GM11168 (cell line): ENCODE measurements around the gene OR8U1.
"Not testable (repeated sequence)": the region's sequence is repeated elsewhere in the genome, so short reads cannot be mapped to it uniquely, and the experiment has no call there.

Source experiments
- in situ Hi-C: fragments of 300-500 bp; cut with MboI; formaldehyde crosslinking; loops from one replicate; pipeline ENCODE4 v1.12.0; 2022; ENCODE audit warnings: low sequenced_read_pairs; ENCODE audit not compliant: unreplicated experiment

Gene OR8U1

DNA sequence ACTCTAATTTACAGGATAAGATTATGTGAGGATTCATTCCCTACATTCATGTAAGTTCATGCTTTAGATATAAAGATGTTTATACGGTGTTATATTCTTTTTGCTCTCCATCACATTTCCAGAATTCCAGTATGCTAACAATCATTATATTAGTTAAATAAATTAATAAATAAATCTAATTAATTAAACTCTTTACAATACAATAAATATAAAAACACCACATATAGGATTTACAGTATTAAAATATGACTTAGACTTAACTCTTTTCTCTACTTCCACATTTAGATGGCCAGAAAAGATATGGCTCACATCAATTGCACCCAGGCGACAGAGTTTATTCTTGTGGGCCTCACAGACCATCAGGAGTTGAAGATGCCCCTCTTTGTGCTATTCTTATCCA lies at the start of gene OR8U1:
OR8U1 (plus strand) TSS at position 301 of the 400 bp plus-strand sequence; CDS start at position 301, 0 bp downstream.
- in situ Hi-C loops, result no loop called here

- in situ Hi-C loops, result no loop called here
Measured at GRCh38 chr11:56331861-56332491, 43.4 kb upstream of the OR8U1 start.

- in situ Hi-C loops, result no loop called here
Measured at GRCh38 chr11:56333156-56333555, 42.3 kb upstream of the OR8U1 start.

- in situ Hi-C loops, result no loop called here
Measured at GRCh38 chr11:56340289-56340688, 35.1 kb upstream of the OR8U1 start.

DNA sequence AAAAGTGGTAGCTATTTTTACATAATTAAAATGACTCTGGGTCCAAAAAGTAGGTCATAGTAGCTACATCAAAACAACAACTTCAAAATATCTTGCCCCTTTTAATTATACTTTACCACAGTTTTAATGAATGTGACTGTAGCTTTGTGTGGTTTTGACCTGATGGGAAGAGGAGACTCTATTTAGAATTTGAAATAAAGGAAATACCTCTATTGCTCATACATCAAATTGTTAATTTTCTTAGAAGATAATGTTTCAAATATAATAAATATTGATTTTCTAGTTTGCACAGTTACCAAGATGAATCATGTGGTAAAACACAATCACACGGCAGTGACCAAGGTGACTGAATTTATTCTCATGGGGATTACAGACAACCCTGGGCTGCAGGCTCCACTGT lies 29.7 kb upstream of the OR8U1 start, which contains the start of gene OR8K1:
OR8K1 (plus strand) TSS at position 301 of the 400 bp plus-strand sequence; CDS start at position 301, 0 bp downstream.
- in situ Hi-C loops, result no loop called here

- in situ Hi-C loops, result no loop called here
Measured at GRCh38 chr11:56353991-56354390, 21.4 kb upstream of the OR8U1 start, which contains the start of gene OR8J1. OR8J1 (plus strand) TSS chr11:56354291; CDS start chr11:56360247, 5,956 bp downstream.

DNA sequence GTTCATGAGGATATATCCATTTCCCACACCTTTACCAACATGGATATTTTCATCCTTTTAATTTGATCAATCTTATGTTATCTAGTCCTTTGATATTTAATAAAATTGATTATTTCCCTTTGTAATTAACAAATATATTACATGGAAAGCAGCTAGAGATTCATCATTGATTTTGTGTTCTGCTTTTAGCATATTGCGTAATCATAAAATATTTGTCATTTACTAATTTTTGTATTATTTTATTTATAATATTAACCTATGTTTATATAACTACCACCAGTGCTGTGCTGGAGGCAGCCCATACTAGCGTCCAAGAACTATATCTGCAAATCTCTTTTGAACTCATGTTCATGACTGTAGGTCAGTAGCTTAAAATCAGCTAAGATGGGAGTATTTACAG lies 4.7 kb downstream of the OR8U1 start:
- in situ Hi-C loops, result no loop called here

GRCh38 chr11:56394381-56394780 lies 19.0 kb downstream of the OR8U1 start:
- in situ Hi-C loops, result no loop called here

DNA sequence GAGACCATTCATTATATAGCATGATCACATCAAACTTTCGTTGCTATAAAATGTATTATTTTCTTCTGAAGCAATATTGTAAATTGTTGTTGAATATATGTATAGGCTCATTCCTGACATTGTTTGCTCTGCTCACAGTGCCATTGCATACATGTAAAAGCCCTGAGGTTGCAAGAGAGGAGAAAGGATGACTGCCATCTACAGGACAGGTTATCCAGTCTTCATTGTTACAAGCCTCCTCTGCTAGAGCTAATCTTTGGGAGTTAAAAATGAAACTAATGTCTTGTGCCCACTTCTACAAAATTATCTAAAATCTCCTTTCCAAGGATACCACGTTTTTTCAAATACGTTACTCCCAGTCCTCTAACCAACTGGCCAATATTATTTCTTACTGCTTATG lies 20.6 kb downstream of the OR8U1 start:
- in situ Hi-C loops, result no loop called here

DNA sequence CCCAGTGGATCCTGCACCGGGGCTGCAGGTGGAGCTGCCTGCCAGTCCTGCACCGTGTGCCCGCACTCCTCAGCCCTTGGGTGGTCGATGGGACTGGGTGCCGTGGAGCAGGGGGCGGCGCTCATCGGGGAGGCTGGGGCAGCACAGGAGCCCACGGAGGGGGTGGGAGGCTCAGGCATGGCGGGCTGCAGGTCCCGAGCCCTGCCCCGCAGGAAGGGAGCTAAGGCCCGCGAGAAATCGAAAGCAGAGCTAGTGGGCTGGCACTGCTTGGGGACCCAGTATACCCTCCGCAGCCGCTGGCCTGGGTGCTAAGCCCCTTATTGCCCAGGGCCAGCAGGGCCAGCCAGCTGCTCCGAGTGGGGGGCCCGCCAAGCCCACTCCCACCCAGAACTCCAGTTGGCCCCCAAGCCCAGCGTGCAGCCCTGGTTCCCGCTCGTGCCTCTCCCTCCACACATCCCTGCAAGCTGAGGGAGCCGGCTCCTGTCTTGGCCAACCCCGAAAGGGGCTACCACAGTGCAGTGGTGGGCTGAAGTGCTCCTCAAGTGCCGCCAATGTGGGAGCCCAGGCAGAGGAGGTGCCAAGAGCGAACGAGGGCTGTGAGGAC lies 26.5 kb downstream of the OR8U1 start:
- in situ Hi-C loops, result not testable (repeated sequence)

GRCh38 chr11:56404393-56404792 lies 29.0 kb downstream of the OR8U1 start:
- in situ Hi-C loops, result no loop called here

GRCh38 chr11:56410801-56411200 lies 35.4 kb downstream of the OR8U1 start:
- in situ Hi-C loops, result no loop called here

DNA sequence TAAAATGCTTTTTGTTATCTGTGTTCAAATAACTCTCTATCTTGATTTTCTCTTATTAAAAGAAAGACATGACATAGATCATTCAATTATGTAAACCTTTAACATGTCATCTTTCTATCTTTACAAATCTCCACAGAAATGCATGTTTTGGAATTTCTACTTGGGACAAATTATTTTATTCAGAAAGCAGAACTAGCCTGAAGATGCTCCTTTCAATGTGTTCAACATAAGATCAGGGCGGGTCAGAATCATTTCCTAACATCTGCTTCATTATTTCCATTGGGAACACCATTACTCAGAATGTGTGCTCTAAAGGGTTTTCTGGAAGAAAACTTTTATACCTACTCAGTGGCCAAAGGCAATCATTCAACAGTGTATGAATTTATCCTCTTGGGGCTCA lies 37.0 kb downstream of the OR8U1 start, which contains the start of gene OR5AL1:
OR5AL1 (plus strand) TSS at position 301 of the 400 bp plus-strand sequence.
- in situ Hi-C loops, result no loop called here
